Astrocyte of the cerebellum (primary cell): ENCODE data around the gene ESYT3.
"Not testable (repeated sequence)": the region's sequence is repeated elsewhere in the genome, so short reads cannot be mapped to it uniquely, and the experiment has no call there.

Experiments
- DNase-seq: peaks from one replicate; pipeline ENCODE4 v3.0.0-alpha.2; 2011; ENCODE audit warnings: low read depth
- H3K4me3 ChIP-seq: 2 replicates; pipeline ENCODE4 v1.5.1; 2011; ENCODE audit warnings: mild to moderate bottlenecking, low read depth, low read length, moderate library complexity
- CTCF ChIP-seq: IDR thresholded peaks from 2 replicates; pipeline ENCODE4 v1.5.1; 2012; ENCODE audit warnings: low read length, low read depth, moderate library complexity, mild to moderate bottlenecking; ENCODE audit errors: missing control alignments
- in situ Hi-C: cut with HindIII; loops from 2 replicates; pipeline ENCODE4 v1.10.0; 2017; ENCODE audit warnings: low sequenced_read_pairs

ESYT3 gene

GRCh38 chr3:138423316-138423715, 11.1 kb upstream of the ESYT3 start:
- DNase-seq = no peak
- H3K4me3 ChIP-seq = no peak overlapping the region
- no peak for TF ChIP-seq CTCF
- in situ Hi-C loops = no loop called here

- no peak for DNase-seq
- no peak for TF ChIP-seq CTCF
- H3K4me3 ChIP-seq = no peak overlapping the region
- in situ Hi-C loops = no loop called here
Measured at GRCh38 chr3:138424323-138424722, 10.1 kb upstream of the ESYT3 start.

- peak; percentile 69 for TF ChIP-seq CTCF
- in situ Hi-C loops = no loop called here
- no peak overlapping the region for H3K4me3 ChIP-seq
- DNase-seq = no peak
Measured at GRCh38 chr3:138426211-138426610, 8.2 kb upstream of the ESYT3 start.

DNA sequence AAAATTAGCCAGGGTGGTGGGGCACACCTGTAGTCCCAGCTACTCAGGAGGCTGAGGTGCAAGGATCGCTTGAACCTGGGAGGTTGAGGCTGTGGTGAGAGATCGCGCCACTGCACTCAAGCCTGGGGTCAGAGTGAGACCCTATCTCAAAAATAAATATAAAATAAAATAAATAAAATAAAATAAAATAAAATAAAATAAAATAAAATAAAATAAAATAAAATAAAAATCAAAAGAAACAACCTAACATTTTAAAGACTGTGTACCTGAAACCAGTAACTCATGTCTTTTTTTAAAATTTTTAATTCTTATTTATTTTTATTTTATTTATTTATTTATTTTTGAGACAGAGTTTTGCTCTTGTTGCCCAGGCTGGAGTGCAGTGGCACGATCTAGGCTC, 7.7 kb upstream of the ESYT3 start:
- H3K4me3 ChIP-seq, DNase-seq, in situ Hi-C loops: not testable (repeated sequence)

DNA sequence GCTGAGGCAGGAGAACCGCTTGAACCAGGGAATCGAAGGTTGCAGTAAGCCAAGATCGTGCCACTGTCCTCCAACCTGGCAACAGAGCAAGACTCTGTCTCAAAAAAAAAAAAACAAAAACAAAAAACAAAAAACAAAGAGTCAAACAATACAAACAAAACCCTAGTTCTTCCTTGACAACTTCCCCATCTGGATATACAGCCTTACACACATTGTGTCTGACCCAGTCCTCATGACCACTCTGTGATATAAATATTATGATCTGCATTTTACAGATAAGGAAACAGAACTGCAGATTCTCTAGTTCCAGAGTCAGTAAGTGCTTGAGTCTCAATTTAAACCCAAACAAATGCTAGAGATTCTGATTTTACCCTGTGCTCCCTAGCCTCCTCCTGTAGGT, 4.8 kb upstream of the ESYT3 start:
- DNase-seq = no peak
- in situ Hi-C loops = no loop called here
- H3K4me3 ChIP-seq = no peak overlapping the region
- no peak for TF ChIP-seq CTCF

DNA sequence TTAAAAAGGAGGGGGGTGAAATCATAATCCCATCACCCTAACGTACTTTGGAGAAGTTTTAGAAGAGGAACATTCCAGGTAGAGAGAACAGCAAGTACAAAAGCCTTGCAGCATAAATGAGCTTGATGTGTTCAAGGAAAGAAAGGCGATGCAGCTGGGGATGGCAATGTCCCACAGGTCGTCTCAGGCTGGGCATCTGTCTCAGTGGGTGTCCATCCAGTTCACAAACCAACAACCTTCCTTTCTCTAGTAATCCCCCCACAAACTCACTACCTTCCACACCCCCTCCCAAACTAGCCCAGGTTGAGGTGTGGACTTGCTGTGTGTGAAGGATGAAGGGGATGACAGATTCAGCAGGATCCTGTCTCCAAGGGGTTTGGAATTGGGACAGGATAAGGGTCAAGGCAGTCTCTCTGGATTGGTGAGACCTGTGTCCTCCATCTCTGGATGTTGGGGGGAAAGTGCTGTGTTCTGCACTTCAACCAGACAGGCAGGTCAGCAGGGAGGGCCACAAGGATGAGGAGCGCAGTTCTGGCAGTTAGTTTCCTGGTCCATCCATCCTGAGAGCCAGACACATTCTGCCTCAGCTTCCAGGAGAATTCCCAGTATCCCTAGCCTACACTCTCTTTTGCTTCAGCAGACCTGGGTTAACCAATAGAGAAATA, 1.7 kb upstream of the ESYT3 start:
- no peak for DNase-seq
- in situ Hi-C loops = no loop called here
- no peak overlapping the region for H3K4me3 ChIP-seq
- no peak for TF ChIP-seq CTCF

GRCh38 chr3:138433892-138434275, 532 bp upstream of the ESYT3 start:
- H3K4me3 ChIP-seq = peak overlapping the region; percentile 41
- no peak for TF ChIP-seq CTCF
- in situ Hi-C loops = no loop called here
- DNase-seq = no peak
